Measurements from ENCODE around the gene CACTIN. TPM values are rescaled to one million over a fixed set of nuclear protein-coding genes. Genes with fewer than 3 reads are reported as not detected.

The CACTIN gene
- total and polyA plus RNA-seq, 2 experiments from 2014 or later, result 6.9 to 29.1 TPM

DNA sequence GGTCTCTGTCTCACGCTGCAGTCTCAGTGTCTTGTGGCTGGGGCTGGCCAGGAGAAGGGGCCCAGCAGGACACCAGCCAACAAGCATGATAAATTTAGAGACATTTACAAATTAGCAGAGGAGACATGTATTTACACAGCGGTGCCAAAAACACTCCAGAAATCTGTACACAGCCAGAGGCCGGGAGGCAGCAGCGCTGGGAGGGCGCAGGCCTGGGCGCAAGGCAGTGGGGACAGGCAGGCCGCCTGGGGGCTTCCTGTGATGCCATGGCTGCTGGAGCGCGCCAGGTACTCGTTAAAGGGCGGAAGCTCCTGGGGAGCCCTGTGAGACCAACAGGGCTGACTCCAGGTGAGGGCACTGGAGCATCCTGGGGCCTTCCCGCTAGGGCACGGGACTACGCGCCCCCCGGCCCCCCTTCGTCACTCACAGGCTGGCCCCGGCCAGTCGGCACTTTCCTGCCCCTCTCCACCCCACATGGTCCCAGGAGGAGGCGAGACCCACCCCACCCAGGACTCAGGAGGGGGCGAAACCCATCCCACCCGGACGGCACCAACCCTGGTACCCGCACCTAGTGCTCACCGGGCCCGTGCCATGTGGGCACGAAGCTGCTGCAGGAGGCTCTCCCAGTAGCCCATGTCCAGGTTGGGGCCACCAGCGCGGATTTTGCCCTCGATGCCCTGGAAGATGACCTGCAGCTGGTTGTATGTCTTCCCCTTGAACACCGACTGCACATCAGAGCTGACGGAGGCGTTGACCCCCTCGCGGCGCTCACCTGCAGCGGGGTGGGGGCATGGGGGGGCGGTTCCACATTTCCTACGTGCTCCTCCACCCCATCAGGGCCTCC, 12.6 kb downstream of the CACTIN start:
- no peaks in the 10 kb centered on the region for H3K9me2 ChIP-seq (ENCODE audit: insufficient read depth)
- no peak overlapping the region for H3K9ac ChIP-seq
- no peaks in the 10 kb centered on the region for H3K27me3 ChIP-seq (replicated peaks; ENCODE audit: insufficient read depth)
- H3K79me2 ChIP-seq (ENCODE audit: insufficient read depth), result no peaks in the 10 kb centered on the region
- H3K4me1 ChIP-seq (ENCODE audit: insufficient read depth), result no peaks in the 10 kb centered on the region
- no peak overlapping the region for H2AFZ ChIP-seq
- H3K9me3 ChIP-seq (ENCODE audit: low read depth), result no peaks in the 10 kb centered on the region
- H3K4me3 ChIP-seq, result no peak overlapping the region
- no peaks in the 10 kb centered on the region for H4K20me1 ChIP-seq (ENCODE audit: insufficient read depth)
- H3F3A ChIP-seq (ENCODE audit: insufficient read depth), result no peaks in the 10 kb centered on the region
- DNase-seq, result no peak
- TF ChIP-seq EZH2phosphoT487 (IDR thresholded peaks at IDR 0.05; ENCODE audit: insufficient read depth, low read depth) (no peak), EZH2 (IDR thresholded peaks at IDR 0.05; ENCODE audit: insufficient read depth, poor library complexity, severe bottlenecking) (no peak)
- 93 to 97% methylated on average over 27 to 39 of the region's 39 CpGs for WGBS, 2 experiments (ENCODE audit: low coverage in 1 of 2, low lambda C conversion rate in 2 of 2, missing lambda C conversion rate in 2 of 2)
- H3K27ac ChIP-seq, result no peak overlapping the region
- no peaks in the 10 kb centered on the region for H3K36me3 ChIP-seq (ENCODE audit: low read depth)
- H3K4me2 ChIP-seq (ENCODE audit: unreplicated experiment), result no peak overlapping the region
- in situ Hi-C loops (cut with MboI), result loop anchor here (25.0 kb wide), 1 partner anchor 302 kb away; no protein-coding TSS in a partner anchor

DNA sequence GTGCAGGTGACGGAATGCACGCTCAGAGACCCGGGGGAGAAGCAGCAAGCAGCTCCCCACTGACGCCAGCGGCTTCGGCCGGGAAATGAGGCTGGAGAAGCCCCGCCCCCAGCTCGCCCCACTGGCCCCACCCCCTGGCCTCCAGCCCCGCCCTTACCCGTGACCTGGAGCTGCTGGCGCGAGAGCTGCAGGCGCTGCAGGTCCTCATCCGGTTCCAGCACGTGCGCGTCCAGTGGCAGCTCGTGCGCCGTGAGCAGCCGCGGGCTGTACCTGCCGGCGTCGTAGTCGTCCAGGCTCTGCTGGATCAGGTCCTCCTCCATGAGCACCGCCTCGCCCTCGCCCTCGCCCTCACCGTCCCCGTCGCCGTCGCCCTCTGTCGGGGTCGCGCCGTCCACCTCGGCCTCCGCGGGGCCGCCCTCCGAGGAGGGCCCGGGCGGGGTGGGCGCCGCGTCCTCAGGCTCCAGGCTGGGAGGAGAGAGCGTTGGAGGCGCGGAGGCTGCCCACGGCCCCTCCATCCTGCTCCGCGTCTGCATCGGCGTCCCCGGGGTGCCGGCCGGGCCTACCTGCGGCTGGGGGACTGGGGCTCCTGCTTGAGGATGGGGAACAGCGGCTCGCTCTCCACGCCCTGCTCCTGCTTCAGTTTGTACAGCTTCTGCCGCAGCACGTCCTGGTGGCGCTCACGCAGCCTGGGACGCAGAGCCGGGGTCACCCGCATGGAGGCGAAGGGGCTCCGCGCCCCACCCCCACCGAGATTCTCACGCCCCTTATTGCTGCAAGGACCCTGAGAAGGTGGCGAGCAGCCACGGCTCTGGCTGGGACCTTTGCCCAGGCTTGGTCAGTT, 13.5 kb downstream of the CACTIN start:
- Histone ChIP-seq H3K4me3 (no peak overlapping the region), H3F3A (ENCODE audit: insufficient read depth) (no peaks in the 10 kb centered on the region), H3K9me2 (ENCODE audit: insufficient read depth) (no peaks in the 10 kb centered on the region), H3K4me1 (ENCODE audit: insufficient read depth) (no peaks in the 10 kb centered on the region), H3K27me3 (replicated peaks; ENCODE audit: insufficient read depth) (no peaks in the 10 kb centered on the region), H2AFZ (no peak overlapping the region), H3K4me2 (ENCODE audit: unreplicated experiment) (no peak overlapping the region), H4K20me1 (ENCODE audit: insufficient read depth) (no peaks in the 10 kb centered on the region), H3K9me3 (ENCODE audit: low read depth) (no peaks in the 10 kb centered on the region), H3K9ac (no peak overlapping the region), H3K27ac (no peak overlapping the region), H3K79me2 (ENCODE audit: insufficient read depth) (no peaks in the 10 kb centered on the region), H3K36me3 (ENCODE audit: low read depth) (no peaks in the 10 kb centered on the region)
- TF ChIP-seq EZH2phosphoT487 (IDR thresholded peaks at IDR 0.05; ENCODE audit: insufficient read depth, low read depth), result no peak
- TF ChIP-seq EZH2 (IDR thresholded peaks at IDR 0.05; ENCODE audit: insufficient read depth, poor library complexity, severe bottlenecking), result no peak
- in situ Hi-C loops (cut with MboI), result loop anchor here (25.0 kb wide), 1 partner anchor 301 kb away; no protein-coding TSS in a partner anchor
- DNase-seq, result peak; percentile 19
- WGBS, 2 experiments (ENCODE audit: low coverage in 1 of 2, low lambda C conversion rate in 2 of 2, missing lambda C conversion rate in 2 of 2), result 88 to 89% methylated on average over 34 to 76 of the region's 79 CpGs

DNA sequence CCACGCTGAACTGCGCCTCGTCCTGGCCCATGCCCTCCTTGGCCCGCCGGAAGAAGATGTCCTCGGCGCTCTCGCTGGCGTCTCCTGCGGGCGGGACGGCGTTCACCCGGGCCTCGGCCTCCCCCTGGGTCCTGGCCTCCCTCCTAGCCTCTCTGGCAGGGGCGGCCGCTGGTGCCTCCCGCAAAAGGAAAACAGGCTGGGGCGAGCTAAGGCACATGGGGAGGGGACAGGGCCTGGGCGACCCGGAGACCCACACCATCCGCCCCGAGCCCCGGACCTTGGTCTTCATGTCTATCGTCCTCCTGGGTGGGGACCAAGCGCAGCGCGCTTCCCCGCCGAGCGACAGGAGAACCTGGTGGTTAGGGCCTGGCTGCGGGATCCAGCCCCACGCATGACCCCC, 14.3 kb downstream of the CACTIN start:
- in situ Hi-C loops (cut with MboI), result loop anchor here (25.0 kb wide), 1 partner anchor 300 kb away; no protein-coding TSS in a partner anchor
- no peak for TF ChIP-seq EZH2phosphoT487 (IDR thresholded peaks at IDR 0.05; ENCODE audit: insufficient read depth, low read depth)
- no peaks in the 10 kb centered on the region for H3K9me2 ChIP-seq (ENCODE audit: insufficient read depth)
- H3K36me3 ChIP-seq (ENCODE audit: low read depth), result no peaks in the 10 kb centered on the region
- no peak overlapping the region for H3K27ac ChIP-seq
- WGBS, 2 experiments (ENCODE audit: low coverage in 1 of 2, low lambda C conversion rate in 2 of 2, missing lambda C conversion rate in 2 of 2), result 96 to 99% methylated on average over 31 to 32 of the region's 33 CpGs
- no peak overlapping the region for H3K4me2 ChIP-seq (ENCODE audit: unreplicated experiment)
- no peaks in the 10 kb centered on the region for H3K27me3 ChIP-seq (replicated peaks; ENCODE audit: insufficient read depth)
- H3K9ac ChIP-seq, result no peak overlapping the region
- no peaks in the 10 kb centered on the region for H3K4me1 ChIP-seq (ENCODE audit: insufficient read depth)
- no peaks in the 10 kb centered on the region for H4K20me1 ChIP-seq (ENCODE audit: insufficient read depth)
- H3K79me2 ChIP-seq (ENCODE audit: insufficient read depth), result no peaks in the 10 kb centered on the region
- H2AFZ ChIP-seq, result no peak overlapping the region
- no peaks in the 10 kb centered on the region for H3K9me3 ChIP-seq (ENCODE audit: low read depth)
- H3K4me3 ChIP-seq, result no peak overlapping the region
- DNase-seq, result no peak
- H3F3A ChIP-seq (ENCODE audit: insufficient read depth), result no peaks in the 10 kb centered on the region; the same call in 1 of the 2 replicates

DNA sequence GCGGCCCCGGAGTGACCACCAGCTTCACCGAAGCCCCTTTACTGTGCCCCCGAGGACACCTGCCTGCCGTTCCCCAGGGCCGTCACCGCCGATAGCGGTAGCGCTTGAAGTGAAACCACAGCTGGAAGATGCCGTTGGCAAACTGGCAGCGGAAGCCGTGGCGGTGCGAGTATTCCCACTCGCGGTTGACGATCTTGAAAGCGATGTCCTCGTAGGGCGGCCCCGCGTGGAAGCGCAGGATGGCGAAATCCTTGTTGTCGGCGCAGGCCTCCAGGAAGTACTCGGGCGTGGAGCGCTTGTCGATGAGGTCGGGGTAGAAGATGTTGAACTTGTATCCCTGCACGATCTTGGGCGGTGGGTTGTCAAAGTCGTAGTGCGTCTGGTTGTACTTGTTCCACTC, 14.7 kb downstream of the CACTIN start:
- Histone ChIP-seq H3K79me2 (ENCODE audit: insufficient read depth) (no peaks in the 10 kb centered on the region), H3K4me3 (no peak overlapping the region), H3K9ac (no peak overlapping the region), H3K9me2 (ENCODE audit: insufficient read depth) (no peaks in the 10 kb centered on the region), H3K27me3 (replicated peaks; ENCODE audit: insufficient read depth) (no peaks in the 10 kb centered on the region), H3K4me1 (ENCODE audit: insufficient read depth) (no peaks in the 10 kb centered on the region), H3K36me3 (ENCODE audit: low read depth) (no peaks in the 10 kb centered on the region), H3K4me2 (ENCODE audit: unreplicated experiment) (no peak overlapping the region), H3K27ac (no peak overlapping the region), H2AFZ (no peak overlapping the region), H4K20me1 (ENCODE audit: insufficient read depth) (no peaks in the 10 kb centered on the region), H3K9me3 (ENCODE audit: low read depth) (no peaks in the 10 kb centered on the region), H3F3A (ENCODE audit: insufficient read depth) (no peaks in the 10 kb centered on the region; the same call in 1 of the 2 replicates)
- WGBS, 2 experiments (ENCODE audit: low coverage in 1 of 2, low lambda C conversion rate in 2 of 2, missing lambda C conversion rate in 2 of 2), result 94 to 97% methylated on average over 34 to 36 of the region's 36 CpGs
- no peak for DNase-seq
- in situ Hi-C loops (cut with MboI), result loop anchor here (25.0 kb wide), 1 partner anchor 300 kb away; no protein-coding TSS in a partner anchor
- TF ChIP-seq EZH2phosphoT487 (IDR thresholded peaks at IDR 0.05; ENCODE audit: insufficient read depth, low read depth) (no peak), EZH2 (IDR thresholded peaks at IDR 0.05; ENCODE audit: insufficient read depth, poor library complexity, severe bottlenecking) (no peak)

Measured in GM23248 (cell line).